SK-N-SH (cell line): ENCODE measurements around the gene PCK1. TPM values are rescaled to one million over a fixed set of nuclear protein-coding genes. Genes with fewer than 3 reads are reported as not detected.

Experiments used
- CTCF ChIA-PET: fragments of 300-600, 350-600 bp; formaldehyde crosslinking; extraction: SDS; loops from one replicate; lab custom pipeline; 2021; lab: Yijun Ruan, JAX
- POLR2A ChIA-PET: fragments of 350-600 bp; sonication (Branson Sonifier 250); formaldehyde crosslinking; extraction: SDS; loops from one replicate; lab custom pipeline; 2020; ENCODE audit warnings: antibody characterized with exemption, inconsistent platforms; lab: Yijun Ruan, JAX
- DNase-seq: peaks from one replicate; pipeline ENCODE4 v3.0.0; 2012
- H2AFZ ChIP-seq: fragments of 200-600 bp; sonication (generic); 2 replicates; pipeline ENCODE4 v1.8.1; 2016; ENCODE audit warnings: antibody characterized with exemption, mild to moderate bottlenecking, low read depth
- H3F3A ChIP-seq: fragments of 200-600 bp; sonication (generic); replicated peaks from 2 replicates; pipeline ENCODE3; 2016; ENCODE audit warnings: antibody characterized with exemption, mild to moderate bottlenecking; ENCODE audit not compliant: insufficient read depth
- H3K27ac ChIP-seq, 2 experiments: fragments of 200-500 bp in 1 of 2; fragments of 200-600 bp in 1 of 2; sonication (Bioruptor generic) in 1 of 2; sonication (generic), shearing (Covaris generic) in 1 of 2; 2 replicates each; pipeline versions ENCODE4 v1.5.1 to v1.6.1; 2014 to 2016; ENCODE audit warnings: low read depth in 2 of 2, inconsistent platforms in 1 of 2, low read length in 1 of 2, mild to moderate bottlenecking in 1 of 2, mixed read lengths in 1 of 2
- H3K27me3 ChIP-seq: fragments of 200-600 bp; sonication (generic), shearing (Covaris generic); 2 replicates; pipeline ENCODE4 v1.6.1; 2016; ENCODE audit warnings: mixed run types; ENCODE audit not compliant: insufficient read depth
- H3K36me3 ChIP-seq, 2 experiments: fragments of 200-500 bp in 1 of 2; fragments of 200-600 bp in 1 of 2; sonication (Bioruptor generic) in 1 of 2; sonication (generic) in 1 of 2; replicated peaks in 1 of 2; 2 replicates each; pipeline versions ENCODE3 to v1.5.1; 2014 to 2016; ENCODE audit warnings: low read length in 1 of 2, mild to moderate bottlenecking in 1 of 2; ENCODE audit not compliant: insufficient read depth in 2 of 2, control insufficient read depth in 1 of 2
- H3K4me1 ChIP-seq, 2 experiments: fragments of 200-500 bp in 1 of 2; fragments of 200-600 bp in 1 of 2; sonication (Bioruptor generic) in 1 of 2; sonication (generic), shearing (Covaris generic) in 1 of 2; 2 replicates each; pipeline versions ENCODE4 v1.5.1 to v1.6.1; 2014 to 2016; ENCODE audit warnings: low read depth in 1 of 2, low read length in 1 of 2, mixed run types in 1 of 2; ENCODE audit not compliant: insufficient read depth in 2 of 2, control insufficient read depth in 1 of 2
- H3K4me2 ChIP-seq: fragments of 200-600 bp; sonication (generic), shearing (Covaris generic); 2 replicates; pipeline ENCODE4 v1.6.1; 2017; ENCODE audit warnings: mixed run types
- H3K4me3 ChIP-seq, 2 experiments: fragments of 200-500 bp in 1 of 2; fragments of 200-600 bp in 1 of 2; sonication (Bioruptor generic) in 1 of 2; sonication (generic), shearing (Covaris generic) in 1 of 2; 2 replicates each; pipeline versions ENCODE4 v1.5.1 to v1.8.1; 2014 to 2016; ENCODE audit warnings: low read depth in 2 of 2, inconsistent platforms in 1 of 2, low read length in 1 of 2, mild to moderate bottlenecking in 1 of 2, mixed read lengths in 1 of 2, moderate library complexity in 1 of 2
- H3K79me2 ChIP-seq: fragments of 200-600 bp; sonication (generic); 2 replicates; pipeline ENCODE4 v1.8.1; 2017; ENCODE audit warnings: mild to moderate bottlenecking; ENCODE audit not compliant: insufficient read depth
- H3K9ac ChIP-seq: fragments of 200-600 bp; sonication (generic); 2 replicates; pipeline ENCODE4 v1.6.1; 2017; ENCODE audit warnings: mixed run types
- H3K9me2 ChIP-seq: fragments of 200-600 bp; sonication (generic); 2 replicates; pipeline ENCODE4 v1.6.1; 2017; ENCODE audit warnings: mixed run types
- H3K9me3 ChIP-seq: fragments of 200-600 bp; sonication (generic); 2 replicates; pipeline ENCODE4 v1.6.1; 2017; ENCODE audit warnings: mixed run types, mild to moderate bottlenecking, moderate library complexity
- H4K20me1 ChIP-seq: fragments of 200-600 bp; sonication (generic); 2 replicates; pipeline ENCODE4 v1.6.1; 2017; ENCODE audit warnings: mild to moderate bottlenecking, mixed run types; ENCODE audit not compliant: insufficient read depth
- CTCF ChIP-seq: fragments of 200-600 bp; sonication (generic); IDR thresholded peaks from 2 replicates; pipeline ENCODE4 v1.6.1; 2017; ENCODE audit warnings: antibody characterized with exemption, mild to moderate bottlenecking, moderate library complexity
- ELF1 ChIP-seq: IDR thresholded peaks from 2 replicates; pipeline ENCODE4 v1.4.0; 2012
- EP300 ChIP-seq, 2 experiments: IDR thresholded peaks; 2 replicates each; pipeline versions ENCODE4 v1.4.0 to v1.6.1; 2012; ENCODE audit warnings: borderline replicate concordance in 1 of 2, low read depth in 1 of 2, low read length in 1 of 2
- EZH2phosphoT487 ChIP-seq: fragments of 200-600 bp; sonication (generic); IDR thresholded peaks from 2 replicates; pipeline ENCODE4 v1.6.1; 2017; ENCODE audit warnings: low read depth, mixed run types, mild to moderate bottlenecking, antibody characterized with exemption, moderate library complexity, borderline replicate concordance
- GABPA ChIP-seq: IDR thresholded peaks from 2 replicates; pipeline ENCODE4 v1.4.0; 2012; ENCODE audit warnings: low read depth, mild to moderate bottlenecking
- IRF3 ChIP-seq: fragments of 150-350 bp; IDR thresholded peaks from 2 replicates; pipeline ENCODE4 v1.6.1; 2016; ENCODE audit warnings: mild to moderate bottlenecking, low read depth, low read length
- MXI1 ChIP-seq: IDR thresholded peaks from 2 replicates; pipeline ENCODE4 v1.6.1; 2012; ENCODE audit warnings: mild to moderate bottlenecking, low read depth, low read length, improper control_type of control experiment
- POLR2AphosphoS5 ChIP-seq: IDR thresholded peaks from 2 replicates; pipeline ENCODE4 v1.6.1; 2012; ENCODE audit warnings: low read depth, low read length
- RCOR1 ChIP-seq: fragments of 150-350 bp; IDR thresholded peaks from 2 replicates; pipeline ENCODE4 v1.6.1; 2017; ENCODE audit warnings: antibody characterized with exemption, low read length
- REST ChIP-seq: IDR thresholded peaks from 2 replicates; pipeline ENCODE4 v1.6.1; 2012; ENCODE audit warnings: mild to moderate bottlenecking, low read depth, low read length, moderate library complexity
- RFX5 ChIP-seq: IDR thresholded peaks from 2 replicates; pipeline ENCODE4 v1.6.1; 2012; ENCODE audit warnings: mild to moderate bottlenecking, improper control_type of control experiment, low read length
- SIN3A ChIP-seq: IDR thresholded peaks from 2 replicates; pipeline ENCODE4 v1.6.1; 2012; ENCODE audit warnings: low read depth, mild to moderate bottlenecking, low read length, moderate library complexity, borderline replicate concordance
- TAF1 ChIP-seq: IDR thresholded peaks from 2 replicates; pipeline ENCODE4 v1.6.1; 2012; ENCODE audit warnings: low read depth, mild to moderate bottlenecking, low read length, moderate library complexity, borderline replicate concordance
- TCF12 ChIP-seq: IDR thresholded peaks from 2 replicates; pipeline ENCODE4 v1.4.0; 2012
- USF2 ChIP-seq: fragments of 150-350 bp; IDR thresholded peaks from 2 replicates; pipeline ENCODE4 v1.6.1; 2017; ENCODE audit warnings: antibody characterized with exemption, low read length, low read depth, borderline replicate concordance
- YY1 ChIP-seq: IDR thresholded peaks from 2 replicates; pipeline ENCODE4 v1.4.0; 2012; ENCODE audit warnings: low read depth, mild to moderate bottlenecking
- ZBTB33 ChIP-seq: IDR thresholded peaks from 2 replicates; pipeline ENCODE4 v1.4.0; 2012; ENCODE audit warnings: low read depth, borderline replicate concordance
- WGBS: methylation state at CpG from one replicate; pipeline ENCODE4 v1.1.6; 2017; ENCODE audit warnings: low lambda C conversion rate; 5-methylcytosine and 5-hydroxymethylcytosine counted together
- polyA plus RNA-seq, 3 experiments: library from polyadenylated mRNA; depleted of rRNA; stranded (reverse); fragments of >200 nt; gene quantifications; 2 replicates each; pipeline ENCODE4 v1.2.3, GENCODE V29; 2012

Gene PCK1
- polyA plus RNA-seq, 1 of the 3 experiments (the other 2 are of a cell fraction), result not detected

GRCh38 chr20:57566803-57567459 lies 6.0 kb downstream of the PCK1 start:
- WGBS, result 41% methylated on average over 10 of the region's 10 CpGs
- ChIA-PET CTCF (interaction anchor here (1.1 to 3.9 kb wide), 4 partner anchors 16 to 68 kb away, joined by 3 to 15 read pairs (median 6); no protein-coding TSS in a partner anchor), POLR2A (no interaction called here)

More at GRCh38 chr20:57566803-57567459, 6.0 kb downstream of the PCK1 start:
- Histone ChIP-seq H4K20me1 (no peaks in the 10 kb centered on the region), H3K4me1 (no peaks in the 10 kb centered on the region), H3K9ac (no peak overlapping the region), H3F3A (no peaks in the 10 kb centered on the region), H3K4me2 (no peak overlapping the region), H3K36me3 (no peaks in the 10 kb centered on the region), H3K27ac (no peak overlapping the region), H3K9me2 (no peaks in the 10 kb centered on the region), H2AFZ (no peak overlapping the region), H3K9me3 (no peaks in the 10 kb centered on the region), H3K4me3 (no peak overlapping the region), H3K27me3 (peaks cover 18% of the 10 kb centered on the region), H3K79me2 (no peaks in the 10 kb centered on the region)
- DNase-seq, result no peak
- TF ChIP-seq EZH2phosphoT487, result no peak
- no peak for TF ChIP-seq ZBTB33
- TF ChIP-seq RCOR1, result no peak
- no peak for TF ChIP-seq YY1
- TF ChIP-seq EP300 (IDR thresholded peaks at IDR 0.05; ENCODE audit: borderline replicate concordance in 1 of 2, low read depth in 1 of 2, low read length in 1 of 2), result no peak
- TF ChIP-seq GABPA, result no peak
- no peak for TF ChIP-seq POLR2AphosphoS5
- TF ChIP-seq RFX5, result no peak
- no peak for TF ChIP-seq IRF3
- TF ChIP-seq CTCF, result no peak
- TF ChIP-seq SIN3A, result no peak
- TF ChIP-seq MXI1, result no peak
- no peak for TF ChIP-seq TAF1
- TF ChIP-seq TCF12, result no peak
- TF ChIP-seq REST, result no peak
- TF ChIP-seq ELF1, result no peak
- no peak for TF ChIP-seq USF2
